Neural progenitor cell (in vitro differentiated cells): Measurements from ENCODE around the gene MLST8. TPM values are rescaled to one million over a fixed set of nuclear protein-coding genes. Genes with fewer than 3 reads are reported as not detected.

Experiments
- DNase-seq: peaks from one replicate; pipeline ENCODE4 v3.0.0-alpha.2; 2016; ENCODE audit warnings: low spot score
- H2AFZ ChIP-seq: fragments of 200-600 bp; sonication (generic); replicated peaks from 2 replicates; pipeline ENCODE4 v1.6.1; 2016; ENCODE audit warnings: antibody characterized with exemption
- H3F3A ChIP-seq: fragments of 200-600 bp; sonication (generic); 2 replicates; pipeline ENCODE4 v1.6.1; 2016; ENCODE audit warnings: antibody characterized with exemption, low read depth
- H3K27ac ChIP-seq: fragments of 200-600 bp; sonication (generic); 2 replicates; pipeline ENCODE4 v1.5.1; 2016; ENCODE audit warnings: mild to moderate bottlenecking
- H3K27me3 ChIP-seq: fragments of 200-600 bp; sonication (generic); 2 replicates; pipeline ENCODE4 v1.6.1; 2016; ENCODE audit warnings: mild to moderate bottlenecking, moderate library complexity
- H3K36me3 ChIP-seq: fragments of 200-600 bp; sonication (generic); 2 replicates; pipeline ENCODE4 v1.5.1; 2016
- H3K4me1 ChIP-seq: fragments of 200-600 bp; sonication (generic); 2 replicates; pipeline ENCODE4 v1.6.1; 2016; ENCODE audit warnings: mixed run types
- H3K4me2 ChIP-seq: fragments of 200-600 bp; sonication (generic); 2 replicates; pipeline ENCODE4 v1.6.1; 2016
- H3K4me3 ChIP-seq: fragments of 200-600 bp; sonication (generic); 2 replicates; pipeline ENCODE4 v1.5.1; 2016
- H3K79me2 ChIP-seq: fragments of 200-600 bp; sonication (generic); 2 replicates; pipeline ENCODE4 v1.6.1; 2016; ENCODE audit warnings: low read depth
- H3K9ac ChIP-seq: fragments of 200-600 bp; sonication (generic); 2 replicates; pipeline ENCODE4 v1.6.1; 2016
- H3K9me3 ChIP-seq: fragments of 200-600 bp; sonication (generic); 2 replicates; pipeline ENCODE4 v1.5.1; 2016; ENCODE audit warnings: low read depth
- H4K20me1 ChIP-seq: fragments of 200-600 bp; sonication (generic); 2 replicates; pipeline ENCODE4 v1.6.1; 2016; ENCODE audit warnings: low read depth
- H3K27ac Mint-ChIP-seq: 3 replicates; pipeline ENCODE4 v1.8.0; 2021; ENCODE audit warnings: mixed read lengths
- H3K27me3 Mint-ChIP-seq: 2 replicates; pipeline ENCODE4 v1.8.0; 2022; ENCODE audit warnings: low read depth, mild to moderate bottlenecking, inconsistent platforms, moderate library complexity, mixed read lengths; ENCODE audit not compliant: insufficient read depth
- H3K36me3 Mint-ChIP-seq: 3 replicates; pipeline ENCODE4 v1.8.0; 2021; ENCODE audit warnings: mixed read lengths
- H3K4me1 Mint-ChIP-seq: 3 replicates; pipeline ENCODE4 v1.8.0; 2021; ENCODE audit warnings: mixed read lengths
- H3K4me3 Mint-ChIP-seq: 3 replicates; pipeline ENCODE4 v1.8.0; 2021; ENCODE audit warnings: mild to moderate bottlenecking, moderate library complexity, mixed read lengths
- H3K9me3 Mint-ChIP-seq: 3 replicates; pipeline ENCODE4 v1.8.0; 2020; ENCODE audit warnings: mixed read lengths
- EZH2 ChIP-seq: fragments of 200-600 bp; sonication (generic); IDR thresholded peaks from 2 replicates; pipeline ENCODE4 v1.6.1; 2017; ENCODE audit warnings: antibody characterized with exemption, mild to moderate bottlenecking, moderate library complexity
- EZH2phosphoT487 ChIP-seq: fragments of 200-600 bp; sonication (generic); IDR thresholded peaks from 2 replicates; pipeline ENCODE4 v1.6.1; 2017; ENCODE audit warnings: antibody characterized with exemption
- total RNA-seq: library from RNA; depleted of rRNA; stranded (reverse); fragments of >200 nt; gene quantifications from 2 replicates; pipeline ENCODE4 v1.2.3, GENCODE V29; 2015; ENCODE audit warnings: low replicate concordance
- TF ChIP-seq, protein P1 (sequence below): fragments of 200-600 bp; sonication (generic); IDR thresholded peaks from 2 replicates; pipeline ENCODE4 v1.5.1; 2017; ENCODE audit warnings: antibody characterized with exemption, mild to moderate bottlenecking

The MLST8 gene
- total RNA-seq, 1 donor from 2014 or later, result 24.9 TPM

DNA sequence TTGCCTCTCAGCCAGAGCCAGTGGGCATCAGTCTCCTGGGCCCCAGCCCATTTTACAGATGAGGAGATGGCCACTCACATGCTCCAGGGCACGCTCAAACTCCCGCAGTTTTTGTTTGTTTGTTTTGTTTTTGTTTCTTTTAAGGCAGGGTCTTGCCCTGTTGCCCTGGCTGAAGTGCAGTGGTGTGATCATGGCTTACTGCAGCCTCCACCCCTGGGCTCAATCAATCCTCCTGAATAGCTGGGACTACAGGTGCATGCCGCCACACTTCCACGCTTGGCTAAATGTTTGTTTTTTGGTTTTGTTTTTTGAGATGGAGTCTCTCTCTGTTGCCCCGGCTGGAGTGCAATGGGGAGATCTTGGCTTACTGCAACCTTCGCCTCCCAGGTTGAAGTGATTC, 21.7 kb downstream of the MLST8 start:
- Histone ChIP-seq H2AFZ (no peak overlapping the region), H3K9ac (no peak overlapping the region), H3K9me3 (no peaks in the 10 kb centered on the region), H3K79me2 (peaks cover 41% of the 10 kb centered on the region), H3K27me3 (no peaks in the 10 kb centered on the region), H4K20me1 (peaks cover 34% of the 10 kb centered on the region), H3K4me1 (peaks cover 7% of the 10 kb centered on the region), H3K4me3 (no peak overlapping the region), H3K36me3 (no peaks in the 10 kb centered on the region), H3K4me2 (no peak overlapping the region), H3K27ac (no peak overlapping the region), H3F3A (peaks cover 3% of the 10 kb centered on the region)
- Mint-ChIP-seq H3K4me3 (no peak overlapping the region), H3K9me3 (no peaks in the 10 kb centered on the region), H3K27ac (no peak overlapping the region), H3K4me1 (peaks cover 9% of the 10 kb centered on the region), H3K36me3 (peaks cover 2% of the 10 kb centered on the region), H3K27me3 (peaks cover 2% of the 10 kb centered on the region)
- TF ChIP-seq EZH2phosphoT487 (no peak), EZH2 (no peak)
- TF ChIP-seq, protein P1, sequence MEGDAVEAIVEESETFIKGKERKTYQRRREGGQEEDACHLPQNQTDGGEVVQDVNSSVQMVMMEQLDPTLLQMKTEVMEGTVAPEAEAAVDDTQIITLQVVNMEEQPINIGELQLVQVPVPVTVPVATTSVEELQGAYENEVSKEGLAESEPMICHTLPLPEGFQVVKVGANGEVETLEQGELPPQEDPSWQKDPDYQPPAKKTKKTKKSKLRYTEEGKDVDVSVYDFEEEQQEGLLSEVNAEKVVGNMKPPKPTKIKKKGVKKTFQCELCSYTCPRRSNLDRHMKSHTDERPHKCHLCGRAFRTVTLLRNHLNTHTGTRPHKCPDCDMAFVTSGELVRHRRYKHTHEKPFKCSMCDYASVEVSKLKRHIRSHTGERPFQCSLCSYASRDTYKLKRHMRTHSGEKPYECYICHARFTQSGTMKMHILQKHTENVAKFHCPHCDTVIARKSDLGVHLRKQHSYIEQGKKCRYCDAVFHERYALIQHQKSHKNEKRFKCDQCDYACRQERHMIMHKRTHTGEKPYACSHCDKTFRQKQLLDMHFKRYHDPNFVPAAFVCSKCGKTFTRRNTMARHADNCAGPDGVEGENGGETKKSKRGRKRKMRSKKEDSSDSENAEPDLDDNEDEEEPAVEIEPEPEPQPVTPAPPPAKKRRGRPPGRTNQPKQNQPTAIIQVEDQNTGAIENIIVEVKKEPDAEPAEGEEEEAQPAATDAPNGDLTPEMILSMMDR, result no peak
- no peak for DNase-seq

DNA sequence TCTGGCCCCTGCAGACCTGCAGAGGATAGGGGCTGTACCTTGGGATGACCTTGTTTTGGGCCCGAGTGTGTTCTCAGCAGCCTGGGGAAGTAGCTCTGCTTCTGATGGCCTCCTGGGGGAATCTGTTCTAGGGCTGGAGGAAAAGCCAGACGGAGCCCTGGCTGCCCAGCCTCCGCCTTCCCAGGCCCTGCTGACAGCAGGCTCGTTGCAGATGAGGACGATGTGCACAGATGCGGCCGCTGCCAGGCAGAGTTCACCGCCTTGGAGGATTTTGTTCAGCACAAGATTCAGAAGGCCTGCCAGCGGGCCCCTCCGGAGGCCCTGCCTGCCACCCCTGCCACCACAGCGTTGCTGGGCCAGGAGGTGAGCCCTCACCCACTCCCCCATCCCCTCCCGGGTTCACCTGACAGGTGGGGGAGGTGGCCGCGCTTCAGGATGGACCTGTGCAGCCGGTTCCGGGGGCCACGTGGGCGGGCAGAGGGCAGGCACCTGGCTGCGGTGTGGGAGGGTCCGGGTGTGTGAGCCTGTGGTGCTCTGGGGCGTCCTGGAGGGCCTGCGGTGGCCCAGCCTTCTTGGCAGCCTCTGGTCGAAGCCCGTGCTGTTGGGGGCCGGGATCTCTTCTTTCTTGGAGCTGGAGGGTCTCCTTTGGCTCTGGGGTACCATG, 23.0 kb downstream of the MLST8 start:
- no peak overlapping the region for H3K9ac ChIP-seq
- no peak overlapping the region for H3K27ac ChIP-seq
- peaks cover 2% of the 10 kb centered on the region for H3K27me3 Mint-ChIP-seq
- H2AFZ ChIP-seq, result no peak overlapping the region
- peaks cover 9% of the 10 kb centered on the region for H3K4me1 Mint-ChIP-seq
- peaks cover 2% of the 10 kb centered on the region for H3K36me3 Mint-ChIP-seq
- no peak overlapping the region for H3K27ac Mint-ChIP-seq
- H3K4me2 ChIP-seq, result no peak overlapping the region
- DNase-seq, result no peak
- H3K4me1 ChIP-seq, result peaks cover 7% of the 10 kb centered on the region
- H3K4me3 Mint-ChIP-seq, result no peak overlapping the region
- no peak overlapping the region for H3K4me3 ChIP-seq
- no peaks in the 10 kb centered on the region for H3K9me3 ChIP-seq
- H3K9me3 Mint-ChIP-seq, result no peaks in the 10 kb centered on the region
- no peak for TF ChIP-seq EZH2phosphoT487
- TF ChIP-seq, protein P1, result no peak
- TF ChIP-seq EZH2, result no peak
- H3K36me3 ChIP-seq, result no peaks in the 10 kb centered on the region
- peaks cover 34% of the 10 kb centered on the region for H4K20me1 ChIP-seq
- H3F3A ChIP-seq, result no peaks in the 10 kb centered on the region
- no peaks in the 10 kb centered on the region for H3K27me3 ChIP-seq
- H3K79me2 ChIP-seq, result peaks cover 41% of the 10 kb centered on the region

DNA sequence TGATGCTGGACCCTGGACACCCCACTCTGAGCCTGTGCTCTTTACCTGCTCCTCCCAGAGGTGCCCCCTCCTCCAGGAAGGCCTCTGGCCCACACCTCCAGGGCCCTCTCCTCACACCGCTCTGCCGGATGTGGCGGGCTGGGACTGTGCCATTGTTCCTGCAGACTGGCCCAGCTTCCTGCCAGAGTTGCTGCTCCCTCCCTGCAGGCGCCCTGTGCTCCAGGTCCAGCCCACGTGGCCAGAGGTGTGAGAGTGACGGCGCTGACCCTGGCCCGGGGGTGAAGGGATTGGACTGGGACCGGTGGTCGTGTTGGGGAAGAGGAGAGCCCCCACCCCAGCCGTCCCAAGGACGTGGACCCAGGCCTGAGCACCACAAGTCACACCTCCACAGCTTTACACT, 23.8 kb downstream of the MLST8 start:
- H3K4me1 Mint-ChIP-seq, result peaks cover 9% of the 10 kb centered on the region
- no peaks in the 10 kb centered on the region for H3K27me3 ChIP-seq
- H3K79me2 ChIP-seq, result peaks cover 36% of the 10 kb centered on the region
- H3K4me3 Mint-ChIP-seq, result no peak overlapping the region
- H3K27me3 Mint-ChIP-seq, result peaks cover 2% of the 10 kb centered on the region
- no peak overlapping the region for H3K9ac ChIP-seq
- H3K36me3 ChIP-seq, result no peaks in the 10 kb centered on the region
- H3K4me2 ChIP-seq, result no peak overlapping the region
- H3K9me3 ChIP-seq, result no peaks in the 10 kb centered on the region
- H3K4me3 ChIP-seq, result no peak overlapping the region
- H2AFZ ChIP-seq, result no peak overlapping the region
- no peaks in the 10 kb centered on the region for H3F3A ChIP-seq
- no peak overlapping the region for H3K27ac Mint-ChIP-seq
- DNase-seq, result no peak
- H3K9me3 Mint-ChIP-seq, result no peaks in the 10 kb centered on the region
- H4K20me1 ChIP-seq, result peaks cover 32% of the 10 kb centered on the region
- peaks cover 2% of the 10 kb centered on the region for H3K36me3 Mint-ChIP-seq
- peaks cover 6% of the 10 kb centered on the region for H3K4me1 ChIP-seq
- no peak overlapping the region for H3K27ac ChIP-seq
- TF ChIP-seq EZH2phosphoT487, result no peak

DNA sequence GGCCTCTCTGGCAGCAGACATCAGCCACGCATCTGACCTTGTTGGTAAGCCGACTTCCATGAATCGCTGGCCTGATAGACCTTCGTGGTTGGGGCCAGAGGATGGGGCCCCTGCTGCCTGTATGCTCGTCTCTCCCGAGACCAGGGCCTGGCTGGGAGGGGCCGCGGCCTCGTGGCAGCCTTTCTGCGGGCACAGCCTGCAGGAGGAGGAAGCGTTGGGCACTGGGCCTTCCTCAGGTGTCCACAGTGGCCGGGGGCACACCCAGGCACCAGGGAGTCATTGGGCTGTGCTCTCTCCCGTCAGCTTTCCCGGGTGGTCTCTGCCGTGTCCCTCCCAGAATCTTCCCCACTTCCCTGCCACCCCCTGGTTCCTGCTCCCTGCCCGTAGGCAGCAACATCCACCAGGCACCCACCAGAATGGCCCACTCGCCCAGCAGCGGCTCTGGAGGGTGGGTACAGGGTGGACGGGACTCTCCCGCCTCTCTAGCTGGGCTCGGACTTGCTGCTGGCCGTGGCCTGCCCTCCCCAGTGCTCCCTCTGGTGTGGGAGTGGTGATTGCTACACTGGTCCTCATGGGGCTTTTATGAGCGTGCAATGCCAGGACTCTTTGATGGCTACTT, 24.5 kb downstream of the MLST8 start:
- no peak overlapping the region for H3K9ac ChIP-seq
- no peaks in the 10 kb centered on the region for H3K36me3 ChIP-seq
- no peaks in the 10 kb centered on the region for H3K9me3 Mint-ChIP-seq

More for the DNA sequence above, 24.5 kb downstream of the MLST8 start:
- H2AFZ ChIP-seq, result no peak overlapping the region
- H3F3A ChIP-seq, result no peaks in the 10 kb centered on the region
- no peaks in the 10 kb centered on the region for H3K9me3 ChIP-seq
- TF ChIP-seq EZH2 (no peak), EZH2phosphoT487 (no peak)
- TF ChIP-seq, protein P1, result no peak
- no peak overlapping the region for H3K4me3 ChIP-seq
- H3K27ac ChIP-seq, result no peak overlapping the region
- Mint-ChIP-seq H3K4me1 (peaks cover 3% of the 10 kb centered on the region), H3K36me3 (peaks cover 2% of the 10 kb centered on the region), H3K27me3 (peaks cover 2% of the 10 kb centered on the region), H3K27ac (no peak overlapping the region), H3K4me3 (no peak overlapping the region)
- H3K27me3 ChIP-seq, result no peaks in the 10 kb centered on the region
- peaks cover 30% of the 10 kb centered on the region for H3K79me2 ChIP-seq
- no peaks in the 10 kb centered on the region for H3K4me1 ChIP-seq
- no peak overlapping the region for H3K4me2 ChIP-seq
- peaks cover 26% of the 10 kb centered on the region for H4K20me1 ChIP-seq
- DNase-seq, result no peak
